ENCODE data around the gene ARHGAP26.

The ARHGAP26 gene

GRCh38 chr5:143008809-143009521 is 238.8 kb downstream of the ARHGAP26 start:
- DNase-seq (ENCODE audit: low read depth in 1 of 2, low spot score in 1 of 2) = peak; percentile 40 to 85

- no peak for DNase-seq (ENCODE audit: low read depth in 1 of 2, low spot score in 1 of 2)
These were observed 240.2 kb downstream of the ARHGAP26 start for GRCh38 chr5:143010351-143010750.

GRCh38 chr5:143011585-143011984 is 241.4 kb downstream of the ARHGAP26 start:
- DNase-seq (ENCODE audit: low read depth in 1 of 2, low spot score in 1 of 2) = no peak

GRCh38 chr5:143013176-143013891 is 243.2 kb downstream of the ARHGAP26 start:
- DNase-seq (ENCODE audit: low read depth in 1 of 2, low spot score in 1 of 2) = no peak

GRCh38 chr5:143014017-143014651 is 244.0 kb downstream of the ARHGAP26 start:
- no peak for DNase-seq (ENCODE audit: low read depth in 1 of 2, low spot score in 1 of 2)

- no peak for DNase-seq (ENCODE audit: low read depth in 1 of 2, low spot score in 1 of 2)
These were observed 246.8 kb downstream of the ARHGAP26 start for GRCh38 chr5:143016777-143017516.

GRCh38 chr5:143017541-143017940 is 247.4 kb downstream of the ARHGAP26 start:
- no peak for DNase-seq (ENCODE audit: low read depth in 1 of 2, low spot score in 1 of 2)

GRCh38 chr5:143017992-143018391 is 247.8 kb downstream of the ARHGAP26 start:
- DNase-seq (ENCODE audit: low read depth in 1 of 2, low spot score in 1 of 2) = no peak

GRCh38 chr5:143019157-143019556 is 249.0 kb downstream of the ARHGAP26 start:
- no peak for DNase-seq (ENCODE audit: low read depth in 1 of 2, low spot score in 1 of 2)

GRCh38 chr5:143019614-143020515 is 249.7 kb downstream of the ARHGAP26 start:
- DNase-seq (ENCODE audit: low read depth in 1 of 2, low spot score in 1 of 2) = no peak

GRCh38 chr5:143021595-143021994 is 251.4 kb downstream of the ARHGAP26 start:
- DNase-seq (ENCODE audit: low read depth in 1 of 2, low spot score in 1 of 2) = no peak

GRCh38 chr5:143023411-143024096 is 253.4 kb downstream of the ARHGAP26 start:
- no peak for DNase-seq (ENCODE audit: low read depth in 1 of 2, low spot score in 1 of 2)

- DNase-seq (ENCODE audit: low read depth in 1 of 2, low spot score in 1 of 2) = no peak
These were observed 254.2 kb downstream of the ARHGAP26 start for GRCh38 chr5:143024228-143024920.

GRCh38 chr5:143025376-143025775 is 255.2 kb downstream of the ARHGAP26 start:
- DNase-seq (ENCODE audit: low read depth in 1 of 2, low spot score in 1 of 2) = no peak

GRCh38 chr5:143025971-143026370 is 255.8 kb downstream of the ARHGAP26 start:
- DNase-seq (ENCODE audit: low read depth in 1 of 2, low spot score in 1 of 2) = no peak

GRCh38 chr5:143026380-143026779 is 256.2 kb downstream of the ARHGAP26 start:
- no peak for DNase-seq (ENCODE audit: low read depth in 1 of 2, low spot score in 1 of 2)

- DNase-seq (ENCODE audit: low read depth in 1 of 2, low spot score in 1 of 2) = no peak
These were observed 259.1 kb downstream of the ARHGAP26 start for GRCh38 chr5:143029293-143029692.

GRCh38 chr5:143030349-143030748 is 260.2 kb downstream of the ARHGAP26 start:
- DNase-seq (ENCODE audit: low read depth in 1 of 2, low spot score in 1 of 2) = no peak
